Peyer's patch (tissue), 4 donors: ENCODE results near the gene MBD3L4.

Source experiments
- POLR2A ChIP-seq, 2 donors: fragments of 450-650 bp; IDR thresholded peaks; one replicate each; pipeline ENCODE4 v1.5.1; 2017; ENCODE audit warnings: antibody characterized with exemption in 2 of 2, mild to moderate bottlenecking in 2 of 2, moderate library complexity in 2 of 2
- TF ChIP-seq, protein P1 (sequence below), 6 experiments: fragments of 450-650 bp in 4 of 6; fragments of 200-600 bp in 2 of 6; sonication (generic) in 1 of 6; IDR thresholded peaks; one replicate each; pipeline ENCODE4 v1.5.1; 2017 to 2019; ENCODE audit warnings: antibody characterized with exemption in 6 of 6, mild to moderate bottlenecking in 3 of 6, moderate library complexity in 1 of 6

DNA sequence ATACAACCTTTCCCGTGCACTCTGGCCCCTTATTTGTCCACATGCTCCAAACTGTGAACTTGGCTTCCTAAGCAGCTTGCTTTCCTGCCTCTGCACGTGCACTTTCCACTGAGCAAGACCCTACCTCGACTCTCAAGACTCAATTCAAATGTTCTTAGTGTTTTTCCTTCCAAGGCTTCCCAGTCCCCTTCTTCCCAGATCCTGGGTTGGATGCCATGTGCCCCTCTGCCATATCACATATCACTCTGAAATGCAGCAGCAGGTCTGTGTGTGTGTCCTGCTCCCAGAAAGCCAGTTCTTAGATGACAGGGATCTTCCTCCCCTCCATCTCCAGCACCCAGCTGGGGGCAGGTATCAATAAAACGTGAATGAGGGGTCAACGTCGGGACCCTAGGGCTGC, 32.6 kb upstream of the MBD3L4 start:
- TF ChIP-seq POLR2A (IDR thresholded peaks at IDR 0.05), result no peak
- TF ChIP-seq, protein P1, sequence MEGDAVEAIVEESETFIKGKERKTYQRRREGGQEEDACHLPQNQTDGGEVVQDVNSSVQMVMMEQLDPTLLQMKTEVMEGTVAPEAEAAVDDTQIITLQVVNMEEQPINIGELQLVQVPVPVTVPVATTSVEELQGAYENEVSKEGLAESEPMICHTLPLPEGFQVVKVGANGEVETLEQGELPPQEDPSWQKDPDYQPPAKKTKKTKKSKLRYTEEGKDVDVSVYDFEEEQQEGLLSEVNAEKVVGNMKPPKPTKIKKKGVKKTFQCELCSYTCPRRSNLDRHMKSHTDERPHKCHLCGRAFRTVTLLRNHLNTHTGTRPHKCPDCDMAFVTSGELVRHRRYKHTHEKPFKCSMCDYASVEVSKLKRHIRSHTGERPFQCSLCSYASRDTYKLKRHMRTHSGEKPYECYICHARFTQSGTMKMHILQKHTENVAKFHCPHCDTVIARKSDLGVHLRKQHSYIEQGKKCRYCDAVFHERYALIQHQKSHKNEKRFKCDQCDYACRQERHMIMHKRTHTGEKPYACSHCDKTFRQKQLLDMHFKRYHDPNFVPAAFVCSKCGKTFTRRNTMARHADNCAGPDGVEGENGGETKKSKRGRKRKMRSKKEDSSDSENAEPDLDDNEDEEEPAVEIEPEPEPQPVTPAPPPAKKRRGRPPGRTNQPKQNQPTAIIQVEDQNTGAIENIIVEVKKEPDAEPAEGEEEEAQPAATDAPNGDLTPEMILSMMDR (IDR thresholded peaks at IDR 0.05), result no peak
